ENCODE data around the gene RCE1.

RCE1 gene

GRCh38 chr11:66883016-66883965 lies 40.0 kb downstream of the RCE1 start:
- Histone ChIP-seq H3K27me3 (ENCODE audit: insufficient read depth, poor library complexity, severe bottlenecking) (no peaks in the 10 kb centered on the region), H3K4me3 (replicated peaks; ENCODE audit: insufficient read depth, low read length) (no peak overlapping the region), H3K27ac (replicated peaks) (no peak overlapping the region)
- peak in 1 of 2 experiments; percentile 58 for DNase-seq (ENCODE audit: low read depth in 1 of 2, low spot score in 1 of 2)
- TF ChIP-seq SPI1 (IDR thresholded peaks at IDR 0.05; ENCODE audit: borderline replicate concordance, low read depth) (no peak), CTCF (IDR thresholded peaks at IDR 0.05; ENCODE audit: insufficient read depth, low read length) (peak; percentile 84)

- DNase-seq (ENCODE audit: low read depth in 1 of 2, low spot score in 1 of 2): no peak
- TF ChIP-seq REST (IDR thresholded peaks at IDR 0.05; ENCODE audit: insufficient replicate concordance, low read depth): no peak
- no peak for TF ChIP-seq CTCF (IDR thresholded peaks at IDR 0.05; ENCODE audit: insufficient read depth, low read length)
- no peak for TF ChIP-seq GABPA (IDR thresholded peaks at IDR 0.05; ENCODE audit: low read depth)
- TF ChIP-seq POLR2AphosphoS5 (IDR thresholded peaks at IDR 0.05; ENCODE audit: low read depth): no peak
- no peak for TF ChIP-seq SPI1 (IDR thresholded peaks at IDR 0.05; ENCODE audit: borderline replicate concordance, low read depth)
- Histone ChIP-seq H3K27me3 (ENCODE audit: insufficient read depth, poor library complexity, severe bottlenecking) (no peaks in the 10 kb centered on the region), H3K4me3 (replicated peaks; ENCODE audit: insufficient read depth, low read length) (no peak overlapping the region), H3K27ac (replicated peaks) (no peak overlapping the region)
Measured at GRCh38 chr11:66884443-66884842, 41.2 kb downstream of the RCE1 start.

- no peak for TF ChIP-seq GABPA (IDR thresholded peaks at IDR 0.05; ENCODE audit: low read depth)
- TF ChIP-seq REST (IDR thresholded peaks at IDR 0.05; ENCODE audit: insufficient replicate concordance, low read depth): no peak
- TF ChIP-seq POLR2AphosphoS5 (IDR thresholded peaks at IDR 0.05; ENCODE audit: low read depth): no peak
- TF ChIP-seq CTCF (IDR thresholded peaks at IDR 0.05; ENCODE audit: insufficient read depth, low read length): no peak
- TF ChIP-seq SPI1 (IDR thresholded peaks at IDR 0.05; ENCODE audit: borderline replicate concordance, low read depth): no peak
- H3K27ac ChIP-seq (replicated peaks): no peak overlapping the region
- H3K27me3 ChIP-seq (ENCODE audit: insufficient read depth, poor library complexity, severe bottlenecking): no peaks in the 10 kb centered on the region
- DNase-seq (ENCODE audit: low read depth in 1 of 2, low spot score in 1 of 2): no peak
- H3K4me3 ChIP-seq (replicated peaks; ENCODE audit: insufficient read depth, low read length): no peak overlapping the region
Measured at GRCh38 chr11:66885469-66885868, 42.2 kb downstream of the RCE1 start.

Measured in HL-60 (cell line).